NCI-H446 treated with DMSO at 0.1 percent for 48 hours (cell line): ENCODE data around the gene TULP4.

Experiments
- DNase-seq: peaks from one replicate; lab custom pipeline; 2025; lab: John Stamatoyannopoulos, UW

Gene TULP4

GRCh38 chr6:158358450-158359077 is 46.3 kb downstream of the TULP4 start:
- DNase-seq, result no peak

GRCh38 chr6:158361068-158361467 is 48.8 kb downstream of the TULP4 start:
- no peak for DNase-seq

- DNase-seq, result no peak
Observed at GRCh38 chr6:158361961-158362669, 49.9 kb downstream of the TULP4 start.

GRCh38 chr6:158366363-158366762 is 54.1 kb downstream of the TULP4 start:
- DNase-seq, result no peak

GRCh38 chr6:158367816-158368215 is 55.6 kb downstream of the TULP4 start:
- DNase-seq, result no peak

GRCh38 chr6:158369241-158369640 is 57.0 kb downstream of the TULP4 start:
- no peak for DNase-seq

- no peak for DNase-seq
Observed at GRCh38 chr6:158370805-158371204, 58.5 kb downstream of the TULP4 start.

GRCh38 chr6:158371261-158371660 is 59.0 kb downstream of the TULP4 start:
- no peak for DNase-seq

GRCh38 chr6:158372574-158372973 is 60.3 kb downstream of the TULP4 start:
- no peak for DNase-seq

- DNase-seq, result no peak
Observed at GRCh38 chr6:158373214-158373613, 60.9 kb downstream of the TULP4 start.

GRCh38 chr6:158374020-158374419 is 61.8 kb downstream of the TULP4 start:
- DNase-seq, result no peak

- DNase-seq, result no peak
Observed at GRCh38 chr6:158376631-158377081, 64.4 kb downstream of the TULP4 start.

GRCh38 chr6:158377860-158378259 is 65.6 kb downstream of the TULP4 start:
- DNase-seq, result no peak

- no peak for DNase-seq
Observed at GRCh38 chr6:158379336-158379735, 67.1 kb downstream of the TULP4 start.

GRCh38 chr6:158381214-158381613 is 68.9 kb downstream of the TULP4 start:
- DNase-seq, result no peak

GRCh38 chr6:158382491-158382890 is 70.2 kb downstream of the TULP4 start:
- DNase-seq, result no peak

GRCh38 chr6:158383057-158383456 is 70.8 kb downstream of the TULP4 start:
- no peak for DNase-seq

GRCh38 chr6:158383542-158383941 is 71.3 kb downstream of the TULP4 start:
- DNase-seq, result no peak

- DNase-seq, result no peak
Observed at GRCh38 chr6:158384671-158385110, 72.4 kb downstream of the TULP4 start.

- DNase-seq, result no peak
Observed at GRCh38 chr6:158387036-158387435, 74.8 kb downstream of the TULP4 start.

GRCh38 chr6:158387578-158387977 is 75.3 kb downstream of the TULP4 start:
- DNase-seq, result no peak

- no peak for DNase-seq
Observed at GRCh38 chr6:158388727-158389126, 76.5 kb downstream of the TULP4 start.

- no peak for DNase-seq
Observed at GRCh38 chr6:158389193-158389919, 77.1 kb downstream of the TULP4 start.
